GM21390 (cell line): Measurements from ENCODE around the gene MEIS3.
"Not testable (repeated sequence)": the region's sequence is repeated elsewhere in the genome, so short reads cannot be mapped to it uniquely, and the experiment has no call there.

ENCODE experiments used
- ATAC-seq: cut with Tn5 transposase; IDR thresholded peaks from one replicate; pipeline ENCODE4 v1.9.1; 2021; ENCODE audit not compliant: unreplicated experiment

Gene MEIS3

DNA sequence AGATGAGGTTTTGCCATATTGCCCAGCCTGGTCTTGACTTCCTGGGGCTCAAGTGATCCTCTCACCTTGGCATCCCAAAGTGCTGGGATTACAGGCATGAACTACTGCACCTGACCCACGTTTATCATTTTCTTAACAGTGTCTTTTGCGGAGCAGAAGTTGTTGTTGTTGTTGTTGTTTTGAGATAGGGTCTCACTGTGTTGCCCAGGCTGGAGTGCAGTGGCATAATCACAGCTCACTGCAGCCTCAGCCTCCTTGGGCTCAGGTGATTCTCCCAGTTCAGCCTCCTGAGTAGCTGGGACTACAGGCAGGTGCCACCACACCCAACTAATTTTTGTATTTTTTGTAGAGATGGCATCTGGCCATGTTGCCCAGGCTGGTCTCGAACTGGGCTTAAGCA is 31.7 kb downstream of the MEIS3 start:
- ATAC-seq = not testable (repeated sequence)

DNA sequence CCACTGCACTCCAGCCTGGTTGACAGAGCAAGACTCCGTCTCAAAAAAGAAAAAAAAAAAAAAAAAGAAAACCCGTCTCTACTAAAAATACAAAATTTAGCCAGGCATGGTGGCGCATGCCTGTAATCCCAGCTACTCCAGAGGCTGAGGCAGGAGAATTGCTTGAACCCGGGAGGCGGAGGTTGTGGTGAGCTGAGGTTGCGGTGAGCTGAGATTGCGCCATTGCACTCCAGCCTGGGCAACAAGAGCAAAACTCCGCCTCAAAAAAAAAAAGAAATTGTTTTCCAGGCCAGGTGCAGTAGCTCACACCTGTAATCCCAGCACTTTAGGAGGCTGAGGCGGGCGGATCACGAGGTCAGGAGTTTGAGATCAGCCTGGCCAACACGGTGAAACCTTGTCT is 32.7 kb downstream of the MEIS3 start:
- not testable (repeated sequence) for ATAC-seq

DNA sequence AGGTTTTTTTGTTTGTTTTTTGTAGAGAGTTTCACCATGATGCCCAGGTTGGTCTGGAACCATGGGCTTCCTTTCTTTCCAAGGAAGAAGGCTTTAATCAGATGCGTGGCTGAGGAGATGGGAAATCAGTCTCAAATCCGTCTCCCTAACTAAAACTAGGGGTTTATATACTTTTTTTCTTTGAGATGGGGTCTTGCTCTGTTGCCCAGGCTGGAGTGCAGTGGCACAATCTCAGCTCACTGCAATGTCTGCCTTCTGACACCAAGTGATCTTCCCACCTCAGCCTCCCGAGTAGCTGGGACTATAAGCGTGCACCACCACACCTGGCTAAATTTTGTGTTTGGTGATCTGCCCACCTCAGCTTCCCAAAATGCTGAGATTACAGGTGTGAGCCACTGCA is 34.8 kb downstream of the MEIS3 start:
- not testable (repeated sequence) for ATAC-seq

DNA sequence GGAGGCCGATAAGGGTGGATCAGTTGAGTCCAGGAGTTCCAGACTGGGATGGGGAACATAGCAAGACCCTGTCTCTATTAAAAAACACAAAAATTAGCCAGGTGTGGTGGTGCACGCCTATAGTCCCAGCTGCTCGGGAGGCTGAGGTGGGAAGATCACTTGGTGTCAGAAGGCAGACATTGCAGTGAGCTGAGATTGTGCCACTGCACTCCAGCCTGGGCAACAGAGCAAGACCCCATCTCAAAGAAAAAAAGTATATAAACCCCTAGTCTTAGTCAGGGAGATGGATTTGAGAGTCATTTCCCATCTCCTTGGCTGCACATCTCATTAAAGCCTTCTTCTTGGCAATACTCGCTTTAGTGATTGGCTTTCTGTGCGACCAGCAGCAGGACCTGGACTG is 35.4 kb downstream of the MEIS3 start:
- not testable (repeated sequence) for ATAC-seq

DNA sequence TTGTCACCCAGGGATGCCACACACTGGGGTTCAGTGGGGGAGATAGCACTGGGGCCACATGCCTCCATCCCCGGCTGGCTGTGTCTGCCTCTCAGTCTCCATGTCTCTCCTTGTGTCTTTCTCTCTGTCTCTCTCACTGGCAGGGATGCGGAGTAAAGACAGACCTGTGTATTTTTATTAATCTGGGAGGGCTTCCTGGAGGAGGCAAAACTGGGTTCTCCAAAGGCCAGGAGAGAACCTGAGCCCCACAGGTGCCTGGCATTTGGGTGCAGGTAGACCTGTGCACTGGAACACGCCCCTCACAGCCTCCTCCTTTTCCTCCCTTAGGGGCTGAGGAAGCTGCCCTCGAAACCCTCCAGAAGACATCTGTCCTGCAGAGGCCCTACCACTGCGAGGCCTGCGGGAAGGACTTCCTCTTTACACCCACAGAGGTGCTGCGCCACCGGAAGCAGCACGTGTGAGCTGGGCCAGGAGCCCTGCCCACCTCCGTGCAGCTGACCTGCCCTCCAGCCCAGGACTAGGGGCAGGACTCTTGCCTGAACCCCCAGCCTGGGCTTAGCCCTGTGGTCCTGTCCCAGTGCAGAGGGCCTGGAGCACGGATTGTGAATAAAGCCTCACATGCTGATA is 37.6 kb downstream of the MEIS3 start:
- ATAC-seq = no peak

DNA sequence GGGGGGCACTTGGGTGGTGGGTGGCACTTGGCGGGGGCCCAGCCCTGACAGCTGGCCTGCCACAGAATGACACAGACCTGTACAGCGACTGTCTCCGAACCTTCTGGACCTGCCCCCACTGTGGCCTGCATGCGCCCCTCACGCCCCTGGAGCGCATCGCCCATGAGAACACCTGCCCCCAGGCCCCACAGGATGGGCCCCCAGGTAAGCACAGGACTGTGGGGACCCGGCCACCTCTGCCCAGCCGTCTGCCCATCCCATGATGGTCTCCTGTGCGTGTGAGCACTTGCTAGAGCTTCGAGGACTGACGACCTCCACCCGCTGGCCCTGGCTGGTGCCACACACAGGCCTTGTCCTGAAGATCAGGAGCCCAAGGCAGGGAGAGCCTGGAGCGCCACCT is 38.2 kb downstream of the MEIS3 start:
- no peak for ATAC-seq

DNA sequence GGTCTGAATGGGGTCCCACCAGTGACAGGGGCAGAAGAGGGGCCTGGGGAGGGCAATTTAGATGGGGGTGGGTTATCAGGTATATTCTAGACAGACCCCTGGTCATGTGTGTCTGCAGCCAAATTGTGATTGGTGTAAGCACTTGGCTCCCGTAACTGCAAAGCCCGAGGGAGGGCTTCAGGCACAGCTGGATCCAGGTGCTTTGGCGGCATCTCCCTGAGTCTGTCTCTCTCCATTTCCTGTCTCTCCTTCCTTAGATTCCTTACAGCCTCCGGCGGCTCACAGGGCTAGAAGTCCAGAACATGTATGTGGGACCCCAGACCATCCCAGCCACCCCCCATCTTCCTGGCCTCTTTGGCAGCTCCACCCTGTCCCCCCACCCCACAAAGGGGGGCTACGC is 38.8 kb downstream of the MEIS3 start:
- ATAC-seq = no peak

DNA sequence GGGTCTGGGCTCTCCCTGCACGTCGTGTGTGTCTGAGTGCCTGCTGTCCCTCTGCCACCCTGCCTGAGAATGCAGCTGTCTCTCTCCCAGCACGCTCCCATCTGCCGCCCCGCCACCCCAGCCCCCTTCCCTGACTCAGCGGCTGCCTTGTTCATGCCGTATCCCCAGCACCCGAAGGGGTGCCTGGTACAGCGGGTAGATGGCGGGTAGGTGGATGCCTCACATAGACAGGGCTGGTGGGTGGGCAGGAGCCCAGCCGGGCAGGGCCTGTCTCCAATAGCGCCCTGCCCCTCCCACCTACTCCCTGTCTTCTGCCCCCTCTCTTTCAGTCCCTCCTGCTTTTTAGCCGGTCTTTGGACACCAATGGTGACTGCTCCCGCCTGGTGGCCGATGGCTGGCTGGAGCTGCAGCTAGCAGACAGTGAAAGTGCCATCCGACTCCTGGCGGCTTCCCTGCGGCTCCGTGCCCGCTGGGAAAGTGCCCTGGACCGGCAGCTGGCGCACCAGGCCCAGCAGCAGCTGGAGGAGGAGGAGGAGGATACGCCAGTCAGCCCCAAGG is 39.9 kb downstream of the MEIS3 start:
- ATAC-seq = no peak

DNA sequence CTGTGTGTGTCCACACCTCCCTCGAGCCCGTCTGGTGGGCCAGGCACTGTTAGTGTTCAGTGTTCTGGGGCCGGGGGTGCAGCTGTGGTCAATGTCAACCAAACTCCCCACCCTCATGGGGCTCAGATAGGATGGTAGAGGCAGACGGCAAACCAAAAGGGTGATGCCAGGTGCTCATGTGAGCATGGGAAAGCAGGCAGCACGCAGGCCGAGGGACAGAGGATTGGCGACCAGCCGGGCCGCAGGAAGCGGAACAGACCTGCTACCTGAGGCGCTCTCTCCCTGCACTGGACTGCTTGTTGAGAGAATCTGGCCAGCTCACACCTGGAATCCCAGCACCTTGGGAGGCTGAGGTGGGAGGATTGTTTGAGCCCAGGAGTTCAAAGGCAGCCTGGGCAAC is 41.1 kb downstream of the MEIS3 start:
- no peak for ATAC-seq

DNA sequence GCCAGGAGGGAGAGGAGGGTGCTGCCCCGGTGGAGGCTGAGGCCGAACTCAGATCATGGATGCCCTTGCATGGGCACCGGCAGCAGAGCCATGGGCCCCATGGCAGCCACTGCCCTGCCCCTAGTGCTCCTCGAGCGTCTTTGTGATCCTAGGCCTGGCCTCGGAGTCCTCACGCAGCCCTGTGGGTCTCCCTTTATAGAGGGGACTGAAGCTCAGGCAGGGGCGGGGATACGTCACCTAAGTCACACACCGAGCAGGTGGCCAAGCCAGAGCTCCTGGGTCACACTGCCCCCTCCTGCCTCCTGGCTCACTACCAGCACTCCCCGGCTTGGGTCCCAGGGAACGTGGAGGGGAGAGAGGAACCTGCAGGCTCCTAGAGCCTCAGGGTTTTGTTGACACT is 41.5 kb downstream of the MEIS3 start:
- ATAC-seq = no peak

DNA sequence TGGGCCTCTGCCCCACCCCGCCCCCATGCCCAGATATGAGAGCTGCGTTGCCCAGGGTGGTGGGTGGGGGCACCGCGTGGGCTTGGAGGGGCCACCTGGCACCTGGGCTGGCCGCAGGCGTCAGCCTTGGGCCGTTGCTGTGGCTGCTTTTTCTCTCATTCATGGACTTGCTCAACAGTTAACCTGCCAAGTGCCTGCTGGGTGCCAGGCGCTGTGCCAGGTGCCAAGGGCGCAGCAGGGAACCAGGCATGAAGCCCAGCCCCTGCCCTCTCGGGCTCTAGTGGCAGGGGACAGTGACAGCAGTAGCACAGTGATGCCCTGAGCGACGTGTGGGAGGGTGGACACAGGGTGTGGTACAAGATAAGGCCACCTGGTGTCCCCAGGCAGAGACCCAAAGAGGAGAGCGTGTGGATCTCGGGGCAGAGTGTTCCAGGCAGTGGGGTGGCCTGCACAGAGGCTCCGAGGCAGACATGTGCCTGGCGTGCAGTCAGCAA is 42.1 kb downstream of the MEIS3 start:
- no peak for ATAC-seq

DNA sequence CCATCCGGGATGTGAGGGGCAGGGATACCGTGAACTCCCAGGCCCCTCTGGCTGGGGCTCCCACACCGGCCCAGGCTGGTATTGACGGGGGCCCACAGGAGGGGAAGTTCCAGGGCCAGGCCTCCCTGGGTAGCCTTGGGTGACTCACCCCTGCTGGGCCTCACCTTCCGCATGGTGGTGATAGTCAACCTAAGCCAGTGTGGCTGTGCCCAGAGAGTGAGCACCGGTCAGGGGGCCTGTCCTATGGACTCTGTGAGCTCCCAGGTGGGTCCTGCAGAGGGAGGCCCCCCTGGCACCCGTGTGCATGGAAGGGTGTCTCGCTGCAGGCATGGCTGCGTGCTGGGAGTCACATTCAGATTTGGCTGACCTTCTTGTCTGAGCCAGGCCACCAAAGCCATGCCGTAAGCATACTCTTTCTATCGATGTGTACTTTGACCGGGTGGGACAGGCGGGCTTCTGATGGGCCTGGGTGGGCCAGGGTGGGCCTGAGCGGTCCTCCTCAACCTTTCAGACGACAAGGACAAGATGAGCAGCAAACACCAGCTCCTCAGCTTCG is 42.7 kb downstream of the MEIS3 start:
- no peak for ATAC-seq

DNA sequence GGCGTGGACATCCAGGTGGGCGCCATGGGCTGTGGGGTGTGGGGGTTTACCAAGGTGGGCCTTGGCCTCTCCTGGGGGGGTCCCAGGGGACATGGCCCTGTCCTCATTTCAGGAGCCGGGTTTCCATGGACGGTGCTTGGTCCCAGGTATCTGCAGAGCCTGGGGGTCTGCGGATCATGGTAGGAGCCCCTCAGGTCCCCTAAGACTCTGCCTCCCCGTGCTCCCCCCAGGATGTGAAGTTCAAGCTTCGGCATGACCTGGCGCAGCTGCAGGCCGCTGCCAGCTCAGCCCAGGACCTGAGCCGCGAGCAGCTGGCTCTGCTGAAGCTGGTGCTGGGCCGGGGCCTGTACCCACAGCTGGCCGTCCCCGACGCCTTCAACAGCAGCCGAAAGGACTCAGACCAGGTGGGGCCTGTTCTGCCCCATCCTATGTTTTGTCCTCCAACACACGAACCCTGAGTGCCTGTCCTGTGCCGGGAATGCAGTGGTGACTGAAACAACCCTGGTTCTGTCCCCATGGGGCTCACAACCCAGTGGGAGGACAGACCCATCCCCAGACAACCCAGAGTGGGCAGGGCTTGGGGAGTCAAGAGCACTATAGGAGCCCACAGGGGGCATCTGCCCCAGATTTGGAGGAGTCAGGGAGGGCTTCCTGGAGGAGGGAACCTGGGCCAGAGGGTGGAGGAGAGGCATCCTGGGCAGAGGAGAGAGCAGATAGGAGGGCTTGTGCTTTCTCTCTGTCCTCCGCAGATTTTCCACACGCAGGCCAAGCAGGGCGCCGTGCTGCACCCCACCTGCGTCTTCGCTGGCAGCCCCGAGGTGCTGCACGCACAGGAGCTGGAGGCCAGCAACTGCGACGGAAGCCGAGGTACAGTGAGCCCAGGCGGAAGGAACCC is 43.4 kb downstream of the MEIS3 start:
- ATAC-seq = no peak

DNA sequence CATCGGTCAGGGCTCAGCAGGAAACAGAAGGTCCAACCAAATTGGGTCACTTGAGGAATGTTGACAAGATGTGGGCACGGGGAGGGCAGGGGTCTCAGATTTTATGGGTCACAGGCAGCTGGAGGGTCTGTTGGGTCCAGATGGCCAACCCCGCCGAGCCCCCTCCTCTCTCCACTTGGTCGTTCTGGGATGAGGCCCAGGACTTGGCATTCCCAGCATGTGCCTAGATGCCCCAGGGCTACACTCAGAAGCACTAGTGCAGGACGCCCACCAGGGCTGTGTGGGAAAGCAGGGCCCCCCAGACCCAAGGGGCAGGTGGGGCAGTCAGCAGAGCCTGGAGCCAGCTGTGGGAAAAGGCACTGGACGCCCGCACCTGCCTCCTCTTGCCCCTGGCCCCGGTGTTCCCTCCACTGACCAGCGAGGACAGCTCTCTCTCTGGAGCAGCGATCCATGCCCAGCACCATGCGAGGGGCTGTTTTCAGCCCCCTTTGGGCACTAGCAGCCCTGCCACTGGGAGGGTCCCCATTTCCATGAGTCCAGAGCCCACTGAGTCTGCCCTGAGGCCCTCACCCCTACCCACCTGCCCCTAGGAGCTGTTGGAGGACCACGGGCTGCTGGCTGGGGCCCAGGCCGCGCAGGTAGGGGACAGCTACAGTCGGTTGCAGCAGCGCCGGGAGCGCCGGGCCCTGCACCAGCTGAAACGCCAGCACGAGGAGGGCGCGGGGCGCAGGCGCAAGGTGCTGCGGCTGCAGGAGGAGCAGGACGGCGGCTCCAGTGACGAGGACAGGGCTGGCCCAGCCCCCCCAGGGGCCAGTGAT is 44.2 kb downstream of the MEIS3 start:
- no peak for ATAC-seq

DNA sequence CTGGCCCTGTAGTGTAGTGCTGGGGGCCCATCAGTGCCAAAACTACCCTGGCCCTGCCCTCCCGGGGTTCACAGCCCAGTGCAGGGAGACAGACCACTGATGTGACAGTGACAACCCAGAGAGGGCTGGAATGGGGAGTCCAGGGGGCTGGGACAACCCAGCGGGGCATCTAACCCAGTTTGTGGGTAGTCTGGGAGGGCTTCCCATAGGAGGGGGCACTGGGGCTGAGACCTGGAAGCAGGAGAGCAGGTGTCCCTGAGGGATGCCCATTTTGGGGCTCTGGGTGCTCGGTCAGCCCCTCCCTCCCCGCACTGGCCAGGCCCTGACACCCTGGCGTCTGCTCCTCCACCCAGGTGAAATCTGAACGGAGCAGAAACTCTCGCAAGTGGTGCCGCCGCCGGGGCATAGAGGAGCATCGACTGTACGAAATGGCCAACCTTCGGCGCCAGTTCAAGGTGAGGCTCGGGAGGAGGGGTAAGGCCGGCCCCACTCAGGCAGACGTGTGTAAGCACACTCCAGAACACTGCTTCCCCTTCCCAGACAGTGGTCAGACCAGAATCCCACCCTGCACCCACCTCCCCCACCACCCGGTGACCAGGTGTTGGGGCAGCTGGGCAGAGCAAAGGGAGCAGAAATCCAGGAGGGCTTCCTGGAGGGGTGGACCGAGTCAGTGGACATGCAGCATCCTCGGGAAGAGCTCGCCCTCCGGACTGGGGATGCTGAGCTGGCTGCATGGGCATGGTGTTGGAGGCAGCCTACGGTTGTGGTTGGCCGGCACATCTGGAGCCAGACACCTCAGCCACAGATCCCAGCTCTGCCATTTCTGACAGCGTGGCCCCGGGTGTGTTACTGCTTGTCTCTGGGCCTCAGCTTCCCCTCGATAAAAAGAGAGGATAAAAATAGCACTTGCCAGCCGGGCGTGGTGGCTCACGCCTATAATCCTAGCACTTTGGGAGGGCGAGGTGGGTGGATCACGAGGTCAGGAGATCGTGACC is 45.8 kb downstream of the MEIS3 start:
- no peak for ATAC-seq

DNA sequence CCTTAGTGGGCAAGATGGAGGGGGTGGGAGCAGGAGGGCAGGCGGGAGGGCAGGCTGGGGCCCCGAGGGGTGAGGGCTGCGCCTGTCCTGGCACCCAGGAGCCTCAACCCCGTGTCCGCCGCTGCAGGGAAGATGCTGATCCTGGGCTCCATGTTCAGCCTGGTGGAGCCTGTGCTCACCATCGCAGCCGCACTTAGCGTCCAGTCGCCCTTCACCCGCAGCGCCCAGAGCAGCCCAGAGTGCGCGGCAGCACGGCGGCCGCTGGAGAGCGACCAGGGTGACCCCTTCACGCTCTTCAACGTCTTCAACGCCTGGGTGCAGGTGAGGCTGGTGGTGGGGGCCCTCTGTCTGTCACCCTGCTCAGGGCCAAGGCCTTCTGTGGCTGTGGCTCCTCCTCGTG is 46.7 kb downstream of the MEIS3 start:
- ATAC-seq = no peak

DNA sequence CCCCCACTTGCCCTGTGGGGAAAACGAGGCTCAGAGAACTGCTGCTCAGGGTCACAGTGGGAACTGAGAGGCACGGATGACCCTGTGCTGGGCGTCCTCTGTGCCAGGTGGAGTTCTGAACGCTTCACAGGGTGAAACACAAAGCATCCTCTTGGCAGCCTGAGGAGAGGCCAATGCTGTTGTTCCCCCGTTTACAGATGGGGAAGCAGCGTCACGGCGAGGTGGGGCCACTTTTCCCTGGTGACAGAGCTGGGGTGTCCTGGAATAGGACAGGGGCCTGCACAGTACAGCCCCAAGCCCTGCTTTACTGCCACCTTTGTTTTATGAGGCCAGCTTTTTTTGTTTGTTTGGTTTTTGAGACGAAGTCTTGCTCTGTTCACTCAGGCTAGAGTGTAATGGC is 48.1 kb downstream of the MEIS3 start:
- ATAC-seq = no peak

DNA sequence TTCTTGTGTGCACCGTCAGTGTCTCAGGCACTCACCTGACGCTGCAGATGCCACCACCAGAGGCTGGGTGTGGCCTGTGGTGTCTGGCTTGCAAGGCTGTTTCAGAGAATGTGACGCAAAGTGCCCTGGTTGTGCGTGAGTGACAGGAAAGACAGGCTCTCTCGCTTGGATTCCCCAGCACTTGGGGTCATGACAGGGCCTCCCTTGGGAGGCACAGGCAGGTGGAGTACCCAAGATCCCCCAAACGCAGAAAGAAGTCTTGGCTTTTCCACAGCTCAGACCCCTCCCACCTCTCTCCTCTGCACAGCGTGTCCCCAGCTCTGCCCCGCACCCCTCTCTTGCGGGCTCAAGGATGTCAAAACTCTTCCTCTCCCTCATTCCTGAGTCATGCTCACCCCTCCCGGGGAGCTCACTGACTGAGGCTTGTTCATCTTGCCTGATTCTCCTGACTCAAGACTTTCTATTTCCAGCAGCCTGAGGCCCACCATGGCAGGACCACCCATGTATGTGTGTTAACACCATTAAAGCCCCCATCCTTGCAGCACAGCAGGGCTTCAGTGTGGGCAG is 49.2 kb downstream of the MEIS3 start:
- ATAC-seq = no peak

DNA sequence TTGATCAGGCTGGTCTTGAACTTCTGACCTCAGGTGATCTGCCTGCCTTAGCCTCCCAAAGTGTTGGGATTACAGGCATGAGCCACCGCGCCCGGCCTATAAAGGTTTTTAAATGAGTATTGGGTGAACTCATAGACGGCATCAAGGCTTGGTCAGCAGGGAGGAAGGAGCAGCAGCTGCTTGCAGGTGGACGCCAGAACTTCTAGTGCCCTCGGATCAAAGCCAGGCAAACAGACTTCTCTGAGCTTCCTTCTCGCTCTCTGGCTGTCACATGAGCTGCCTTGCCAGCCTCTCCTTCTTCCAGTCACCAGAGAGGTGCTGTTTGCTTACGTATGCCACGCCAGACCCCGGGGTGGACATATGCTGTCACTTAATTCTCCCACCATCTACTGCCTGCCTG is 53.9 kb downstream of the MEIS3 start:
- not testable (repeated sequence) for ATAC-seq
